WTC11 (cell line): ENCODE measurements around the gene GPRASP2. TPM values are rescaled to one million over a fixed set of nuclear protein-coding genes. Genes with fewer than 3 reads are reported as not detected.
"Not testable (repeated sequence)": the region's sequence is repeated elsewhere in the genome, so short reads cannot be mapped to it uniquely, and the experiment has no call there.

Source experiments
- ATAC-seq: fragments of 200-7000 bp; cut with Tn5 transposase; 2 replicates; pipeline ENCODE4 v1.10.0; 2021; ENCODE audit warnings: mild to moderate bottlenecking, moderate library complexity
- CTCF ChIA-PET: fragments of 300-600 bp; sonication (Branson Sonifier 250); formaldehyde crosslinking; loops from one replicate; lab custom pipeline; 2021; ENCODE audit warnings: antibody characterized with exemption; lab: Charles Lee
- POLR2A ChIA-PET: fragments of 350-600 bp; sonication (Branson Sonifier 250); formaldehyde crosslinking; loops from one replicate; lab custom pipeline; 2021; ENCODE audit warnings: antibody characterized with exemption; lab: Charles Lee
- DNase-seq: peaks from one replicate; pipeline ENCODE4 v3.0.0; 2021; ENCODE audit warnings: low spot score
- H3K27ac Mint-ChIP-seq: 2 replicates; pipeline ENCODE4 v1.8.0; 2021; ENCODE audit warnings: mixed read lengths
- H3K27me3 Mint-ChIP-seq: 2 replicates; pipeline ENCODE4 v1.8.0; 2021; ENCODE audit warnings: low read depth, mild to moderate bottlenecking, moderate library complexity, mixed read lengths
- H3K36me3 Mint-ChIP-seq: 2 replicates; pipeline ENCODE4 v1.8.0; 2021; ENCODE audit warnings: mixed read lengths
- H3K4me1 Mint-ChIP-seq: 2 replicates; pipeline ENCODE4 v1.8.0; 2022; ENCODE audit warnings: mixed read lengths
- H3K4me3 Mint-ChIP-seq: 2 replicates; pipeline ENCODE4 v1.8.0; 2021; ENCODE audit warnings: mild to moderate bottlenecking, moderate library complexity, mixed read lengths
- H3K9me3 Mint-ChIP-seq: 2 replicates; pipeline ENCODE4 v1.8.0; 2021; ENCODE audit warnings: mixed read lengths
- FOXK1 ChIP-seq: sonication (generic); formaldehyde crosslinking; IDR thresholded peaks from 2 replicates; pipeline ENCODE4 v1.8.0; 2022; ENCODE audit warnings: mild to moderate bottlenecking, moderate library complexity, missing genetic modification reagents
- GABPB1 ChIP-seq: sonication (generic); formaldehyde crosslinking; IDR thresholded peaks from 2 replicates; pipeline ENCODE4 v1.8.1; 2023; ENCODE audit warnings: mild to moderate bottlenecking, missing genetic modification reagents
- JUN ChIP-seq: sonication (generic); formaldehyde crosslinking; IDR thresholded peaks from 2 replicates; pipeline ENCODE4 v1.8.0; 2023; ENCODE audit warnings: mild to moderate bottlenecking, missing genetic modification reagents
- NFE2L1 ChIP-seq: sonication (generic); formaldehyde crosslinking; IDR thresholded peaks from 2 replicates; pipeline ENCODE4 v1.8.1; 2023; ENCODE audit warnings: missing genetic modification reagents
- SP1 ChIP-seq: sonication (generic); formaldehyde crosslinking; conservative IDR thresholded peaks from 2 replicates; pipeline ENCODE4 v1.8.1; 2022; ENCODE audit warnings: missing genetic modification reagents
- ZBTB21 ChIP-seq: sonication (generic); formaldehyde crosslinking; IDR thresholded peaks from 2 replicates; pipeline ENCODE4 v1.8.1; 2023; ENCODE audit warnings: mild to moderate bottlenecking, missing genetic modification reagents, borderline replicate concordance
- ZNF219 ChIP-seq: sonication (generic); formaldehyde crosslinking; IDR thresholded peaks from 2 replicates; pipeline ENCODE4 v1.8.0; 2023; ENCODE audit warnings: missing genetic modification reagents, mild to moderate bottlenecking, borderline replicate concordance
- ZNF232 ChIP-seq: sonication (generic); formaldehyde crosslinking; IDR thresholded peaks from 2 replicates; pipeline ENCODE4 v1.8.0; 2022; ENCODE audit warnings: mild to moderate bottlenecking, missing genetic modification reagents
- total RNA-seq: library from RNA; stranded (reverse); gene quantifications from 3 replicates; pipeline ENCODE4 v1.2.3, GENCODE V29; 2021
- TF ChIP-seq, protein P1 (sequence below): sonication (generic); formaldehyde crosslinking; IDR thresholded peaks from 2 replicates; pipeline ENCODE4 v1.8.1; 2023; ENCODE audit warnings: mild to moderate bottlenecking, missing genetic modification reagents, moderate library complexity
- TF ChIP-seq, protein P2 (sequence below): sonication (generic); formaldehyde crosslinking; IDR thresholded peaks from 2 replicates; pipeline ENCODE4 v1.8.0; 2022; ENCODE audit warnings: mild to moderate bottlenecking, missing genetic modification reagents
- TF ChIP-seq, protein P3 (sequence below): sonication (generic); formaldehyde crosslinking; IDR thresholded peaks from 2 replicates; pipeline ENCODE4 v1.8.0; 2022; ENCODE audit warnings: mild to moderate bottlenecking, missing genetic modification reagents
- TF ChIP-seq, protein P4 (sequence below): sonication (generic); formaldehyde crosslinking; IDR thresholded peaks from 2 replicates; pipeline ENCODE4 v1.8.0; 2022; ENCODE audit warnings: mild to moderate bottlenecking, missing genetic modification reagents
- TF ChIP-seq, protein P5 (sequence below): sonication (generic); formaldehyde crosslinking; IDR thresholded peaks from 2 replicates; pipeline ENCODE4 v1.8.1; 2022; ENCODE audit warnings: low read depth, mild to moderate bottlenecking, moderate library complexity, missing genetic modification reagents, borderline replicate concordance
- TF ChIP-seq, protein P6 (sequence below): sonication (generic); formaldehyde crosslinking; IDR thresholded peaks from 2 replicates; pipeline ENCODE4 v1.8.0; 2023; ENCODE audit warnings: missing genetic modification reagents
- TF ChIP-seq, protein P7 (sequence below): sonication (generic); formaldehyde crosslinking; IDR thresholded peaks from 2 replicates; pipeline ENCODE4 v1.8.0; 2023; ENCODE audit warnings: missing genetic modification reagents, mild to moderate bottlenecking, borderline replicate concordance
- TF ChIP-seq, protein P8 (sequence below): fragments of 250-450 bp; sonication (Bioruptor Pico); IDR thresholded peaks from 2 replicates; pipeline ENCODE4 v1.9.0; 2021; ENCODE audit warnings: mild to moderate bottlenecking

The GPRASP2 gene
- total RNA-seq, 1 experiment from 2014 or later: 18.5 TPM

DNA sequence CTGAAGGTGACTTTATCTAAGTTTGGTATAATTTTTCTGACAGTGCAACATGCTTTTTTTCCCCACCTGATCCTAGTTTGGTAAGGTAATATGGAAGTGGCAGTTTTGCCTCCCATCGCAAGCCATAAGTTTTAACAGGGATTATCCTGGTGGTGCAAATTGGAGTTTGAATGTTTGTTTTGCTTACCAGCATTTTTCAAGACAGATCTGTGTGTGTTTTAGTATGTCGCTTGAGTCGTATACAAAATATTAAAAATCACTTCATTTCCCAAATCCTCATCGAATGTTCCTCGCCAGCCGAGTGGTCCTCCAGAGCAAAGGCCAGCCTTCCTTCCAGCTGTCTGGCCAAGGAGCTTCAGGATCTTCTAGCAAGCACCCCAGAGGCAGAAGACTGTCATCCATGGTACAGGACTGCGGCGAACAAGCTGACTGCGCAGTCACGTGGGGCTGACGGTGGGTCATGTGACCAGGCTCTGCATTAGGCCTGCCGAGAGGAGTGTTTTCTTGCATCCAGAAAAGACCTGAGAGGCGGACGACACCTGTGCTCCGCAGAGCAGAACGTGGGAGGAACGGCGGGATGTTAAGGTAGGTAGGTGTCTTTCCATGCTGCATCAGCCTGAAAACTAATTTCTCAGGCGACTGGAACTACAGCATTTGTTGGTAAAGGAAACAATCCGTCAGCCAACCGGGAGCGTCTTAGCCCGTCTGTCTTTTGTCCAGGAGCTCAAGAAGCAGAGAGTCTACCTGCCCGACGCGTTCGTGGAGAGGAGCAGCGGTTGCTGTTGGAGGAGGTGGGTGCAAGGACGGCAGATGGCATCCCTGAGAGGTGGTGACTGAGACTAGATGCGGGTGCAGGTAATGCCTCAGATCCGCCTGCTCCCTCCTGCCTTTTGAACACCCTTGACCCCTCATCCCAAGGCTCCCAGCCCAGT lies 8.3 kb downstream of the GPRASP2 start, which contains the start of gene GPRASP3:
Gene GPRASP3 (plus strand): TSS at position 507 of the 932 bp plus-strand sequence. CDS start 28,253 bp downstream, outside the sequence.
- peaks cover 15% of the 10 kb centered on the region for H3K4me1 Mint-ChIP-seq
- TF ChIP-seq GABPB1 (CRISPR knock-in tag): no peak
- TF ChIP-seq, protein P1, sequence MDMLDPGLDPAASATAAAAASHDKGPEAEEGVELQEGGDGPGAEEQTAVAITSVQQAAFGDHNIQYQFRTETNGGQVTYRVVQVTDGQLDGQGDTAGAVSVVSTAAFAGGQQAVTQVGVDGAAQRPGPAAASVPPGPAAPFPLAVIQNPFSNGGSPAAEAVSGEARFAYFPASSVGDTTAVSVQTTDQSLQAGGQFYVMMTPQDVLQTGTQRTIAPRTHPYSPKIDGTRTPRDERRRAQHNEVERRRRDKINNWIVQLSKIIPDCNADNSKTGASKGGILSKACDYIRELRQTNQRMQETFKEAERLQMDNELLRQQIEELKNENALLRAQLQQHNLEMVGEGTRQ: peak; percentile 99
- TF ChIP-seq FOXK1 (CRISPR knock-in tag): peak; percentile 83; the same call in 1 of the 2 replicates
- TF ChIP-seq, protein P2, sequence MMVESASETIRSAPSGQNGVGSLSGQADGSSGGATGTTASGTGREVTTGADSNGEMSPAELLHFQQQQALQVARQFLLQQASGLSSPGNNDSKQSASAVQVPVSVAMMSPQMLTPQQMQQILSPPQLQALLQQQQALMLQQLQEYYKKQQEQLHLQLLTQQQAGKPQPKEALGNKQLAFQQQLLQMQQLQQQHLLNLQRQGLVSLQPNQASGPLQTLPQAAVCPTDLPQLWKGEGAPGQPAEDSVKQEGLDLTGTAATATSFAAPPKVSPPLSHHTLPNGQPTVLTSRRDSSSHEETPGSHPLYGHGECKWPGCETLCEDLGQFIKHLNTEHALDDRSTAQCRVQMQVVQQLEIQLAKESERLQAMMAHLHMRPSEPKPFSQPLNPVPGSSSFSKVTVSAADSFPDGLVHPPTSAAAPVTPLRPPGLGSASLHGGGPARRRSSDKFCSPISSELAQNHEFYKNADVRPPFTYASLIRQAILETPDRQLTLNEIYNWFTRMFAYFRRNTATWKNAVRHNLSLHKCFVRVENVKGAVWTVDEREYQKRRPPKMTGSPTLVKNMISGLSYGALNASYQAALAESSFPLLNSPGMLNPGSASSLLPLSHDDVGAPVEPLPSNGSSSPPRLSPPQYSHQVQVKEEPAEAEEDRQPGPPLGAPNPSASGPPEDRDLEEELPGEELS (CRISPR knock-in tag): no peak
- TF ChIP-seq, protein P3, sequence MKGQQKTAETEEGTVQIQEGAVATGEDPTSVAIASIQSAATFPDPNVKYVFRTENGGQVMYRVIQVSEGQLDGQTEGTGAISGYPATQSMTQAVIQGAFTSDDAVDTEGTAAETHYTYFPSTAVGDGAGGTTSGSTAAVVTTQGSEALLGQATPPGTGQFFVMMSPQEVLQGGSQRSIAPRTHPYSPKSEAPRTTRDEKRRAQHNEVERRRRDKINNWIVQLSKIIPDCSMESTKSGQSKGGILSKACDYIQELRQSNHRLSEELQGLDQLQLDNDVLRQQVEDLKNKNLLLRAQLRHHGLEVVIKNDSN (CRISPR knock-in tag): peak; percentile 98
- TF ChIP-seq, protein P4, sequence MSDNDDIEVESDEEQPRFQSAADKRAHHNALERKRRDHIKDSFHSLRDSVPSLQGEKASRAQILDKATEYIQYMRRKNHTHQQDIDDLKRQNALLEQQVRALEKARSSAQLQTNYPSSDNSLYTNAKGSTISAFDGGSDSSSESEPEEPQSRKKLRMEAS (CRISPR knock-in tag): 0 out of 2 replicates have a peak, but pooled peaks have one; percentile 50
- H3K27me3 Mint-ChIP-seq: 0 out of 2 replicates have a peak, but pooled peaks cover 3% of the 10 kb centered on the region
- peak; percentile 90 for ATAC-seq
- DNase-seq: peak; percentile 70
- H3K27ac Mint-ChIP-seq: peak within 1 kb of the TSS; percentile 51; the same call in 1 of the 2 replicates
- H3K36me3 Mint-ChIP-seq: no peaks in the 10 kb centered on the region
- H3K4me3 Mint-ChIP-seq: peak within 1 kb of the TSS; percentile 91
- ChIA-PET POLR2A (no interaction called here), CTCF (interaction anchor here (1.8 kb wide), 1 partner anchor 180 kb away, joined by 7 read pairs; no protein-coding TSS in a partner anchor)
- H3K9me3 Mint-ChIP-seq: no peaks in the 10 kb centered on the region

DNA sequence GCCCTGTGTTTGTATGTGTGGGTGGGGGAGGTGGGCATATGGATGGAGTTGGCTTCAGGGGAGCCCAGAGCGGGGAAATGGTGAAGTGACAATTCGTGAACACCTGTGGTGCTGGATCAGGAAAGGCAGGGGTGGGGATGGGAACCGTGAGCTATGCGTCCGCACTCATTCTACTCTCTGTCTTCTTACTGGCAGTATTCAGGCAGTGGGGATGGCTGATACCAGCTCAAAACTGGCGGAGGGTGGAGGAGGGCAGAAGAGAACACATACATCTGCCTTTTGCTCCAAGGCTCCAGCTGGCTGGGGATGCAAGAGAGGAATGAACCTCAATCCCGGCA lies 8.9 kb downstream of the GPRASP2 start:
- H3K36me3 Mint-ChIP-seq, POLR2A ChIA-PET, ATAC-seq, H3K27me3 Mint-ChIP-seq, H3K9me3 Mint-ChIP-seq, H3K27ac Mint-ChIP-seq, DNase-seq: not testable (repeated sequence)
- H3K4me3 Mint-ChIP-seq: peak overlapping the region; percentile 91
- CTCF ChIA-PET: interaction anchor here (1.8 kb wide), 1 partner anchor 179 kb away, joined by 7 read pairs; no protein-coding TSS in a partner anchor
- H3K4me1 Mint-ChIP-seq: peaks cover 15% of the 10 kb centered on the region

DNA sequence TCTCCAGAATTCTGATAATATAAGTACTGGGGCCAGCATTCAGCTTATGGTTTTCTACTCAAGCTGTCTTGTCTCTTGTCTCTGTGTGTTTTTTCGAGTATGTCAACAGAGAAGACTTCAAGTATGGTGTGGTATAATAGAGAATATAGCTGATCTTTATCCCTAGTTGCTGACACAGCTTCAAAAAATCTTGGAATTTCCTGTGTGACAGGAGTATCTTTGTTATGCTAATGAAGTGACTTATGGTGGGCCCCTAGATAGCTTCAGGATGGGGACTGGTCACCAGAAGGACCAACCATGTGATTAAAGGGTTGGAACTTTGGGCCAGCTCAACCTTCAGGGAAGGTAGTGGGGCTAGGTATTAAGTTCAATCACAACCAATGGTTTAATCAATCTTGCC lies 11.2 kb downstream of the GPRASP2 start:
- Mint-ChIP-seq H3K27me3 (0 out of 2 replicates have a peak, but pooled peaks cover 3% of the 10 kb centered on the region), H3K36me3 (no peaks in the 10 kb centered on the region), H3K4me1 (peaks cover 13% of the 10 kb centered on the region), H3K27ac (no peak overlapping the region), H3K9me3 (no peaks in the 10 kb centered on the region), H3K4me3 (no peak overlapping the region)
- DNase-seq (no peak), ATAC-seq (no peak)
- POLR2A ChIA-PET: no interaction called here
- CTCF ChIA-PET: no interaction called here
- no peak for TF ChIP-seq SP1 (CRISPR knock-in tag)
- TF ChIP-seq, protein P5, sequence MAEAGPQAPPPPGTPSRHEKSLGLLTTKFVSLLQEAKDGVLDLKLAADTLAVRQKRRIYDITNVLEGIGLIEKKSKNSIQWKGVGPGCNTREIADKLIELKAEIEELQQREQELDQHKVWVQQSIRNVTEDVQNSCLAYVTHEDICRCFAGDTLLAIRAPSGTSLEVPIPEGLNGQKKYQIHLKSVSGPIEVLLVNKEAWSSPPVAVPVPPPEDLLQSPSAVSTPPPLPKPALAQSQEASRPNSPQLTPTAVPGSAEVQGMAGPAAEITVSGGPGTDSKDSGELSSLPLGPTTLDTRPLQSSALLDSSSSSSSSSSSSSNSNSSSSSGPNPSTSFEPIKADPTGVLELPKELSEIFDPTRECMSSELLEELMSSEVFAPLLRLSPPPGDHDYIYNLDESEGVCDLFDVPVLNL: no peak
- TF ChIP-seq NFE2L1 (CRISPR knock-in tag): no peak
- TF ChIP-seq, protein P6, sequence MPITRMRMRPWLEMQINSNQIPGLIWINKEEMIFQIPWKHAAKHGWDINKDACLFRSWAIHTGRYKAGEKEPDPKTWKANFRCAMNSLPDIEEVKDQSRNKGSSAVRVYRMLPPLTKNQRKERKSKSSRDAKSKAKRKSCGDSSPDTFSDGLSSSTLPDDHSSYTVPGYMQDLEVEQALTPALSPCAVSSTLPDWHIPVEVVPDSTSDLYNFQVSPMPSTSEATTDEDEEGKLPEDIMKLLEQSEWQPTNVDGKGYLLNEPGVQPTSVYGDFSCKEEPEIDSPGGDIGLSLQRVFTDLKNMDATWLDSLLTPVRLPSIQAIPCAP: no peak
- no peak for TF ChIP-seq ZNF219 (CRISPR knock-in tag)
- TF ChIP-seq, protein P7, sequence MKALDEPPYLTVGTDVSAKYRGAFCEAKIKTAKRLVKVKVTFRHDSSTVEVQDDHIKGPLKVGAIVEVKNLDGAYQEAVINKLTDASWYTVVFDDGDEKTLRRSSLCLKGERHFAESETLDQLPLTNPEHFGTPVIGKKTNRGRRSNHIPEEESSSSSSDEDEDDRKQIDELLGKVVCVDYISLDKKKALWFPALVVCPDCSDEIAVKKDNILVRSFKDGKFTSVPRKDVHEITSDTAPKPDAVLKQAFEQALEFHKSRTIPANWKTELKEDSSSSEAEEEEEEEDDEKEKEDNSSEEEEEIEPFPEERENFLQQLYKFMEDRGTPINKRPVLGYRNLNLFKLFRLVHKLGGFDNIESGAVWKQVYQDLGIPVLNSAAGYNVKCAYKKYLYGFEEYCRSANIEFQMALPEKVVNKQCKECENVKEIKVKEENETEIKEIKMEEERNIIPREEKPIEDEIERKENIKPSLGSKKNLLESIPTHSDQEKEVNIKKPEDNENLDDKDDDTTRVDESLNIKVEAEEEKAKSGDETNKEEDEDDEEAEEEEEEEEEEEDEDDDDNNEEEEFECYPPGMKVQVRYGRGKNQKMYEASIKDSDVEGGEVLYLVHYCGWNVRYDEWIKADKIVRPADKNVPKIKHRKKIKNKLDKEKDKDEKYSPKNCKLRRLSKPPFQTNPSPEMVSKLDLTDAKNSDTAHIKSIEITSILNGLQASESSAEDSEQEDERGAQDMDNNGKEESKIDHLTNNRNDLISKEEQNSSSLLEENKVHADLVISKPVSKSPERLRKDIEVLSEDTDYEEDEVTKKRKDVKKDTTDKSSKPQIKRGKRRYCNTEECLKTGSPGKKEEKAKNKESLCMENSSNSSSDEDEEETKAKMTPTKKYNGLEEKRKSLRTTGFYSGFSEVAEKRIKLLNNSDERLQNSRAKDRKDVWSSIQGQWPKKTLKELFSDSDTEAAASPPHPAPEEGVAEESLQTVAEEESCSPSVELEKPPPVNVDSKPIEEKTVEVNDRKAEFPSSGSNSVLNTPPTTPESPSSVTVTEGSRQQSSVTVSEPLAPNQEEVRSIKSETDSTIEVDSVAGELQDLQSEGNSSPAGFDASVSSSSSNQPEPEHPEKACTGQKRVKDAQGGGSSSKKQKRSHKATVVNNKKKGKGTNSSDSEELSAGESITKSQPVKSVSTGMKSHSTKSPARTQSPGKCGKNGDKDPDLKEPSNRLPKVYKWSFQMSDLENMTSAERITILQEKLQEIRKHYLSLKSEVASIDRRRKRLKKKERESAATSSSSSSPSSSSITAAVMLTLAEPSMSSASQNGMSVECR (CRISPR knock-in tag): no peak
- no peak for TF ChIP-seq ZBTB21
- TF ChIP-seq ZNF232: no peak
- TF ChIP-seq, protein P8, sequence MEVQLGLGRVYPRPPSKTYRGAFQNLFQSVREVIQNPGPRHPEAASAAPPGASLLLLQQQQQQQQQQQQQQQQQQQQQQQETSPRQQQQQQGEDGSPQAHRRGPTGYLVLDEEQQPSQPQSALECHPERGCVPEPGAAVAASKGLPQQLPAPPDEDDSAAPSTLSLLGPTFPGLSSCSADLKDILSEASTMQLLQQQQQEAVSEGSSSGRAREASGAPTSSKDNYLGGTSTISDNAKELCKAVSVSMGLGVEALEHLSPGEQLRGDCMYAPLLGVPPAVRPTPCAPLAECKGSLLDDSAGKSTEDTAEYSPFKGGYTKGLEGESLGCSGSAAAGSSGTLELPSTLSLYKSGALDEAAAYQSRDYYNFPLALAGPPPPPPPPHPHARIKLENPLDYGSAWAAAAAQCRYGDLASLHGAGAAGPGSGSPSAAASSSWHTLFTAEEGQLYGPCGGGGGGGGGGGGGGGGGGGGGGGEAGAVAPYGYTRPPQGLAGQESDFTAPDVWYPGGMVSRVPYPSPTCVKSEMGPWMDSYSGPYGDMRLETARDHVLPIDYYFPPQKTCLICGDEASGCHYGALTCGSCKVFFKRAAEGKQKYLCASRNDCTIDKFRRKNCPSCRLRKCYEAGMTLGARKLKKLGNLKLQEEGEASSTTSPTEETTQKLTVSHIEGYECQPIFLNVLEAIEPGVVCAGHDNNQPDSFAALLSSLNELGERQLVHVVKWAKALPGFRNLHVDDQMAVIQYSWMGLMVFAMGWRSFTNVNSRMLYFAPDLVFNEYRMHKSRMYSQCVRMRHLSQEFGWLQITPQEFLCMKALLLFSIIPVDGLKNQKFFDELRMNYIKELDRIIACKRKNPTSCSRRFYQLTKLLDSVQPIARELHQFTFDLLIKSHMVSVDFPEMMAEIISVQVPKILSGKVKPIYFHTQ (CRISPR knock-in tag): no peak
- TF ChIP-seq JUN: no peak
